B cell (primary cell): Measurements from ENCODE around the gene EEF2KMT.

Experiments
- EZH2 ChIP-seq: IDR thresholded peaks from 2 replicates; pipeline ENCODE4 v1.6.1; 2012; ENCODE audit warnings: borderline replicate concordance, low read depth, mild to moderate bottlenecking, moderate library complexity, low read length; ENCODE audit not compliant: insufficient read depth, poor library complexity, severe bottlenecking
- TF ChIP-seq, protein P1 (sequence below): fragments of 200-600 bp; IDR thresholded peaks from one replicate; pipeline ENCODE4 v1.8.0; 2022; ENCODE audit warnings: antibody characterized with exemption, mild to moderate bottlenecking

DNA sequence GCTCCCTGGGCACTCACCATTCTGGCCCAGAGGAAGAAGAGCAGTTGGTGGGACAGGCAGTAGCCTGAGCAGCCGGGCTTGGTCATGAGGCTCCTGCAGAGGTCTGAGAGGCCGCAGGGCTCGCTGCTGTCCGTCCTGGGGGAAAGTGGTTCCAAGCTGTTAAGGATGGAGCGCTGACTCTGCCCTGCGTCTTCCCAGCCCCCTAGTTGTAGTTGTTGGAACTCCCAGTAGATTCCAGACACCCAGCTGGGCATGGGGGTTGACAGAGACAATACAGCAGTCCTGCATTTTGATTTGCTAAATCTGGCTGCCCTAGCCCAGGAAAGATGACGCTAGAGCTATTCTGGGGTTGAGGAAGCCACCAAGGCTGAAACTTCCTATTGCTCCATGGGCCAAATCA, 39.1 kb downstream of the EEF2KMT start:
- TF ChIP-seq, protein P1, sequence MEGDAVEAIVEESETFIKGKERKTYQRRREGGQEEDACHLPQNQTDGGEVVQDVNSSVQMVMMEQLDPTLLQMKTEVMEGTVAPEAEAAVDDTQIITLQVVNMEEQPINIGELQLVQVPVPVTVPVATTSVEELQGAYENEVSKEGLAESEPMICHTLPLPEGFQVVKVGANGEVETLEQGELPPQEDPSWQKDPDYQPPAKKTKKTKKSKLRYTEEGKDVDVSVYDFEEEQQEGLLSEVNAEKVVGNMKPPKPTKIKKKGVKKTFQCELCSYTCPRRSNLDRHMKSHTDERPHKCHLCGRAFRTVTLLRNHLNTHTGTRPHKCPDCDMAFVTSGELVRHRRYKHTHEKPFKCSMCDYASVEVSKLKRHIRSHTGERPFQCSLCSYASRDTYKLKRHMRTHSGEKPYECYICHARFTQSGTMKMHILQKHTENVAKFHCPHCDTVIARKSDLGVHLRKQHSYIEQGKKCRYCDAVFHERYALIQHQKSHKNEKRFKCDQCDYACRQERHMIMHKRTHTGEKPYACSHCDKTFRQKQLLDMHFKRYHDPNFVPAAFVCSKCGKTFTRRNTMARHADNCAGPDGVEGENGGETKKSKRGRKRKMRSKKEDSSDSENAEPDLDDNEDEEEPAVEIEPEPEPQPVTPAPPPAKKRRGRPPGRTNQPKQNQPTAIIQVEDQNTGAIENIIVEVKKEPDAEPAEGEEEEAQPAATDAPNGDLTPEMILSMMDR, result no peak
- TF ChIP-seq EZH2, result no peak
